HG02973 (cell line): Measurements from ENCODE around the gene PARS2.

Experiments used
- ATAC-seq: cut with Tn5 transposase; IDR thresholded peaks from one replicate; pipeline ENCODE4 v1.9.1; 2021; ENCODE audit warnings: moderate library complexity; ENCODE audit not compliant: unreplicated experiment

PARS2 gene

DNA sequence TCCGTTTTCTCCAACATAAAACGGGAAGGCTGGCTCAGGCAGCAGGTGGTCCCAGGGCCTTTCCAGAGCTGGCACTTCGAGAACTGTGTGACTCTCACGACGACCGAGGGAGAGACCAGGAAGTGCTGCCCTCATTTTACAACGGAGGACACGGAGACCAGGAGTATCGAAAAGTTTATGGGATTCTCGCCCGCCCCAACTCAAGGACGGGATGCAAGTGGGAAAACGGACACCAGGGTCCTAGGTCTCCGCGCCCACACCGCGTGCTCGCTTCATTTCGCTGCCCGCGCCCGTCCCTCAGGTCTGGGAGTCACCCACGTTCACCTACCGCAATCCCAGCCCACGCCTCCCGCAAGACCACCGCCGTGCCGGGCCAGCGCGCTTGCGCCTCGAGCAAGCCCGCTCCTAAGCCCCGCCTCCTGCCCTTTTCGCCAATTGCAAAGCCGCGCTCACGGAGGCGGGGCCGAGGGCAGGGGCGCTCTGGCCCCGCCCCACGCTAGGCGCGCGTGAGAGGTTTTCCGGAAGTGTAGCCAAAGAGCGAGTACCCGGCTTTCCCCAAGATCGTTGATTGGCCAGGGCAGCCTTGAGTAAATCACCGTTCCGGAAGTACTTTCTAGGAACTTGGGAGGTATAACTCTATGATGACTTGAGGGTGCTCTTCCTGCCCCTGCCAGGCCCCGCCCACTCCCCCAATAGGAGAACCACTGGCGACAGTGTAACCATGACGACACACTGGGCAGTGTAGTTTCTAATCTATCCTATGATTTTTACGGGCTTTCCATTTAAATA is at the start of gene PARS2:
Gene PARS2 (minus strand): TSS at position 391 of the 789 bp plus-strand sequence. CDS start 5,362 bp downstream, outside the sequence.
- peak; percentile 89 for ATAC-seq

DNA sequence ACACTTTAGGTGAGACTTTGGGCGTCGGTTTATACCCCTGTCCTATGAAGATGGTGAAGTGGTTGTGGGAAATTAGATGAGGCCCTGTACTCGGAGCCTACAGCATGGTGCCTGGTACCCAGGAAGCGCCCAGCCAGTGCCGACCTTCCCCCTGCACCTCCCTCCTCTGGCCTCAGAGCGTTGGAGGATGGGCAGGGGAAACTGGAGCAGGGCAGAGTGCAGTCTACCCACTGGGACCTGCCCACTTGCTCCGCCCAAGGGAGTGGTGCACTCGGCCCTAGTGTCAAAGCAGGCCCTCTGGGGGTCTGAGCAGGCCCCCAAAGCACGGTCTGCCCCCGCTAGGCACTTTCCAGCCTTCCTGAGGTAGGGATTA is 49.8 kb upstream of the PARS2 start:
- no peak for ATAC-seq

DNA sequence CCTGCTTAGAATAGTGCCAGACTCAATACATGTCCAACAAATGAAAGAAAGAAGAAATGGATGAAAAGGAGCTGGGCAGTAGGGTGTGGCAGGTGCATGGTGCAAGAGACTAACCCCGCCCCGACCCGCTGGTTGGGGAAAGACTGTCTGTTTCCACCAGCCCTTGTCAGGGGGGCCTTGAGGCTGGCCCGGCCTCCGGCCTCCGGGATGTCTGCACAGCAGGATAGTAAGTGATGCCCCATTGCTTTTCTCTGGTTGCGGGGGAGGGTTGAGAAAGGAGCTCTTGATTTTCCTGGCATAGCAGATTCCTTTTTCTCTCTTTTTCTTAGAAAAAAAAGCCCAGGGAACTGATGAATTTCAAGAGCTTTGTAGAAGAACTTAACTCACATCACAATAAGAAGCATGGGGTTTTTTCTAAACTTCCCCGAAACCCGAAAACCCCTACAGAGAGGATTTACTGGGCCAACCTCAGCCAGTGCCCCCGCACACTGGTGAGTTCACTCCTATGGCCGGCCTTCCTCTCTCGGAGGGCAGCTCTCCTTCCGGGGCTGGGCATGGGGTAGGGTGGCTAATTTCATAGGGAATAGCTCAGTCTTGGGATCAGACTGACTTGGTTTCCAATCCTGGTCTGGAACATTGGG is 49.3 kb upstream of the PARS2 start:
- no peak for ATAC-seq

DNA sequence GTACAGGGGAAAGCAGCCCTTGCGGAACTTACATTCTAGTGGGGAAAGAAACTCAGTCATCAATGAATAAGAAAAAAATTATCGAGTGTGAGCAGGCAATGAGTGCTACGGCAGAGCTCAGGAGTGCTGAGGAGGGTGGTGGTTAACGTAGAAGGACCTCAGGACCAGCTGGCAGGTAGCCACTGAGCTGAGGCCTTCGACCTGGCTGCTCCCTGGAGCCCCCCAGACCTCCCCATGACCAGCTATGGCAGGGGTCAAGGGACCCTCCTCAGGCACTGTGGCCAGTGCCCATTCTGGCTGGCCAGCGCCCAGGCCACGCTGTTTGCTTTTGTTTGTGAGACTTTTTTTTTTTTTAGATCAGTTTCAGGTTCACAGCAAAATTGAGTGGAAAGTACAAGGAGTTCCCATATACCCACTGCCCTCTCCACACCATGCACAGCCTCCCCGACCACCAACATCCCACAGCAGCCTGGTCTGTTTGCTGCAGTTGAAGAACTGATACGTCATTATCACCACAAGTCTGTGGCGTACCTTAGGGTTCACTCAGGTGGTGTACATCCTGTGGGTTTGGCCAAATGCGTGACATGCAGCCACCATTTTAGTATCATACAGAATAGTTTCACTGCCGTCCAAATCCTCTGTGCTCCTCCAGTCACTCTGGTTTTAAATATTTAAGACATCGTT is 48.6 kb upstream of the PARS2 start:
- ATAC-seq: no peak

DNA sequence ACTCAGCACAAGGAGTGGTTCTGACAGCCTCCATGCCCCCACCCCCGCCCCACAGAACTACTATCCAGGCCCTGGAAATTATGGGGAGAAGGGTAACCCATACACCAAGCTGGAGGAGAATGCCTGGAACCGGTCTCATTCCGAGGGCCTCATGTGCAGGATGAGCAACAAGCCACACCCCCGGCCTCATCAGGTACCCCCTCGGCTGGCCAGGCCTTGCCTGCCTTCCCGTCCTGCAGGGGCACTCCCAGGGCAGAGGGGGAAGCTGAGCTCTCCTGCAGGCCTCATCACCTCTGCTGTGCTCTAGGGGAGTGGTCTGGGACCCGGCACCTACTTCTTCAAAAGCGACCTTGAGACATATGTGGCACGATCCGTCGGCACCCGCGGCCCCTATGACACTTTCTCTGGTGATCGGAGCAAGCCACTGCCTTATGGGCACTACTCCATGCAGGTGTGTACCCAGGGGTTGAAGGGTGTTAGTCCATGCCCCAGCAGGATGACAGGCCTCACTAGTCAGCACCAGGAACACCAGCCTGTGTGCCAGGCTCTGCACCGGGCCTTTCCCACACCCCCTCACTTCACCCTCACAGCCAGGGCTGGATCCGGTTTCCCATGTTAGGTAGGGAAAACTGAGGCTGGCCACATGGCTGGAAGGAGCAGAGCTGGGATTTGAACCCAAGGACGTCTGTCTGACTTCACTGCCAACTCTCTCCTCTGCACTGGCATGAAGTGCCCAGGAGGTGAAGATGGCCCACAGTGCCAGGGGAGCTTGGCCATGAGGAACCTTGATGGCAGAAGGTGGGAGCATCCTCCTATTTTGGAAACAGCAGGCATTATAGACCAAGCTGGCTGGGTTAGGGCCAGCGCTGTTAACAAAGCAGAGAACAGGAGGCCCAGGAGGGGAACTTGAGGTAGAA is 47.7 kb upstream of the PARS2 start:
- ATAC-seq: no peak

DNA sequence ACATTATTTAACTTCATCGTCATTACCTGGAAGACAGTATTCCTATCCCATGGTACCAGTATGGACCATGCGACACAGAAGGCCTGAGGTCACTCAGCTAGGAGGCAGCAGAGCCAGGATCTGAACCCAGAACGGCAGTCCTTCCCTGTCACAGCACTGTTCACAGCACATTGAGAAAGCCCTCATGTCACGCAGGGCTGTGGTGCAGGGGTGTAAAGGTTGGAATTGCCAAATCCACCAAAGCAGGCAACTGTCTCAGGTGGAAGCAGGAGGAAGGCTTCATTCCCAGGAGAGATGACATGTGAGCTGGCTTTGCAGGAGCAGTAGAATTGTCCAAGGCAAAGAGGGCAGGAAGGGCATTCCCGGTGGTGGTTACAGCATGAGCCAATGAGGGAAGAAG is 46.7 kb upstream of the PARS2 start:
- no peak for ATAC-seq

DNA sequence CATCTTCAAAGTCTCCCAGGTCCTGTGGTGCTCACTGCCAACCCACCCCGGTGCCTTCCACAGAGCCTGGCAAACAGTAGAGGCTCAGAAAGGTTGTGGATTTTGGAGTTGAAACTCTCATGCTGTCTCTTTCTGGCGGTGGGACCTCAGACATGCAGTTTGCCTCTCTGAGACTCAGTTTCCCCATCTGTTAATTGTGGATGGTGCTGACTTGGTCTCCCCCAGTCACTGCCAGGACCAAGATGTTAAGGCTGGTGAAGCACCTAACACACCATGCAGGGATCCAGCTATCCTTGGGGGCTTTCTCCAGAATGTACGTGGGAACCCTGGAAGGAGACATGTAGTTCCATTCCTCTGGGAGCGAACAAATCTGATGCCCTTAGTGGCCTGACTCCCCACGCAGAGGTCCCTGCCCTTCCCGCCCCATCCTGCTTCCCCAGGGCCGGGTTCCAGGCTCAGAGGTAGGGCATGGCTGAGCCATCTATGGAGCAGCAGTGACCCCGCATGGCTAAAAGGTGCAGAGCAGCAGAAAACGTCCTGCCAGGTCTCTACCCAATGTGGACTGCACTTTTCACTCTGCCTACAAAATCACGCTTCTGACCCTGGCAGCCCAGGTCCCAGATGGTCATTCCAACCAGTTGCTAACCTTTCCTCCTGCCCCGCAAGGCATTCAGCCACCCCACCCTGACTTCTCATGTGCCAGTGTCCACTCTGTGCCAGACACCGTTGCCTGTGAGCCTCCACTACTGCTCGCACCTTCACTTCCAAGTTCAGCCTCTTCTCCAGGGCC is 46.0 kb upstream of the PARS2 start:
- no peak for ATAC-seq

DNA sequence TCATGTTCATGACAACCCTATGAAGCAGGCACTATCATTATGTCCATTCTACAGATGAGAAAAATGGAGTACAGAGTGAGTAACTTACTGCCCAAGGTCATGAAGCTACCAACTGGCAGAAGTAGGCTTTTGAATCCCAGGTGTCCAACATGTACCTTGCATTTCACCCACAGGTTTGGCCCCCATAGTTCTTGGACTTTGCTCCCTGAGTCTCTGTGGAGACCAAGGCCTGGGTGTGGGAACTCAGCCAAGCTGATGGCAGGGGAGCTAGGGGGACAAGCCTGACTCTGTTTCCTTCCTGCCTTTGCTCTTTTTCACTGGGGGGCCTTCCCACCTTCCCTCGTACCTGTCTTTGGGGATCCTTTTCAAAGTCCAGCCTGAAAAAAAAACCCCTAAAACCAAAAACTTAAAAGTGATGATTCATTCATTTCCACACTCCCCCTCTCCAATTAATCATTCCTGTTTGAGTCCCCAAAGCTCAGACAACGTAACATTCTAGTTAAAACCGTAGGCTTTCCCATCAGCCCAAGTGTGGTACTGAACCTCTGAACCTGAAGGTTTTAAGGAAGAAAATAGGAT is 45.3 kb upstream of the PARS2 start:
- no peak for ATAC-seq

DNA sequence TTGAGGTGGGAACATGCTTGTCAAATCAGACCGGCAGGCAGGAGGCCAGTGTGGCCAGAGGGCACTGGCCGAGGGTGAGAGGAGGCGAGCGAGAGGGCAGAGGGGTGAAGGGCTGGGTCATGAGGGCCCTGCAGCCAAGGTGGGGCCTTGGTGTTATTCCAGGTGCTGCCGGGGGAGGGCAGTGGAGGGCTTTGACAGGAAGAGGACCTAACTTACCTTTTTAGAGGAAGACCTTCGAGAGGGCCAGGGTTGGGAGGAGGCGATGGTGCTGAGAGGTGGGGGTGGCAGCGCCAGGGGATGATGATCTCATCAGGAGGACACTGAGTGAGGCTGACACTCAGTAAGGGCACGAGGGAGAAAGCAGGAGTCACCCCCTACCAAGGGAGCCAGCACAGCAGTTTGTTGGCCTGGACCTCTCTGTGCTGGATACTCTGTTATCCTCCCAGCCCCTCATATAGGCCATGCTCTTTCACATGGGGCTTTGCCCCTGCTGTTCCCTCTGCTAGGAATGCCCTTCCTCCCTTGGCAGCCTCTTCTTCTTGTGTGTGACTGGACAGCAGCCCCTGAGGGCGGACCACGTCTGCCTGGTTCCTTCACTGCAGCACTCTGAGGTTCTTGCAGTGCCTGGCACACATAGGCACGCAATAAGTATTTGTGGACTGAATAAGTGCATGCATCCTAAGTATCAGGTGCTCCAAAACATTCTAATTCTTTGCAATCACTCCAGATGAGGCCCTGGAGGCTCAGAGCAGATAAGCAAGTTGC is 44.3 kb upstream of the PARS2 start:
- no peak for ATAC-seq

DNA sequence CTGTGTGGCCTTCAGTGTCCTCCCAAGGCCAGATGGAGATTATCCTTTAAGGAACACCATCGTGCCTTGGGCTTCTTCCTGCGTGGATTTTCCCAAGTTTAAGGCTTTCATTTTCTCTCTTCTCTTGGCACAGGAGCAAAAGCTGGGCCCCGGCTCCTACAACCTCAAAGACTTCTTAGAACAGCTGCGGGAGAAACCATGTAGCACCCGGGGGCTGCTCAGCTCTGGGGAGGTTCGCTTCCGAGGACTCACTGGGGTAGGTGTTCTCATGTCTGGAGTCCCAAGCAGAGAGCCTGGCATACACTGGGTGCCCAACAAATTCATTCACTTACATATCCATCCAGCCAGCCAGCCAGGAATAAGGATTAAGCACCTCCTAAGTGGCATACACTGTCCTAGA is 43.4 kb upstream of the PARS2 start:
- ATAC-seq: no peak

DNA sequence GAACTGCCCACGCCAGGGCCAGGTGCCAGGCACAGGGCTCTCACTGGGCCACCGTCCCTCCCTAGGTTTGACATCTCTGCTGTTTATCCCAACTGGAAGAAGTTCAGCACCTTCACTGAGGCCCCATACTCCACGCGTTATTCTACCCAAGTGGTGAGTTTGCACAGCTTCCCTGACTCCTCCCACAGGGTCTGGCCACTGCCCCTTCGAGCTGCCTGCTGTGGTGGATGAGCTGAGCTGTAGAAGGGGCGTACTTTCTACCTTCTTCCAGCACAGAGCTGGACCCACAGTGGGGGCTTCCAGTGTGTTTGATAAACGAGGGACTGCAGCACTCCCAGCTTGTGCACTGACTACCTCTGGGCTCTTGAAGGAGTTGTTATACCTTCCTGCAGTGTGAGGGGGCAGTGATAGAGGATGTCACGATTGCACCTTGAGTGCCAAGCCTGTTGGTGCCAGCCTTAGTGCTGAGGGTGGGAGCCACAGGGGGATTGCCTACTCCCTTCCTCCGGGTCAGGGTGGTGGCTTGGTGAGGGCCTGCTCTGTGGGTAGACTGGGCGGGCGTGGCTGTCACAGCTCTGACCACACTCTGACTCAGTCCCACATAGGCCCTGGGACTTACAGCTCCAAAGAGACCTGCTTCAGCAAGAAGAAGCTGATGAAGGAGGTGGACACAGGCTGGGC is 42.7 kb upstream of the PARS2 start:
- ATAC-seq: no peak

DNA sequence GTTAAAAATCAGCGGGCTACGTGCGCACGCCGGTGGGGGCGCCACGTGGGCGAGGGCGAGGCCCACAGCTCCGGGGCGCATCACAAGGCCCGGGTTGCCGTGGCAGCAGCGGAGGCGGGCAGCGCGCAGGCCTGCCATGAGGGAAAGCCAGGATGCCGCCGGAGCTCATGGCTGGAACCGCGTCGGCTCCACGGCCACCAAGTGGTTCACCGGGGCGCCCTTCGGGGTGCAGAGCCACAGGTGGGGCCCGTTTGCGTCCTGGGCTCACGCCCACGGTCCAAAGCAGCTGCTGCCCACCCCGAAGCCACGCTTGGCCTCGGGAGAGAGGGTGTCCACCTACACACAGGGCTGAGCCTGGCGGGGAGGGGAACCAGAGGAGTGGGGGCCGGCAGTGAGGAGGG is 41.7 kb upstream of the PARS2 start:
- ATAC-seq: no peak

DNA sequence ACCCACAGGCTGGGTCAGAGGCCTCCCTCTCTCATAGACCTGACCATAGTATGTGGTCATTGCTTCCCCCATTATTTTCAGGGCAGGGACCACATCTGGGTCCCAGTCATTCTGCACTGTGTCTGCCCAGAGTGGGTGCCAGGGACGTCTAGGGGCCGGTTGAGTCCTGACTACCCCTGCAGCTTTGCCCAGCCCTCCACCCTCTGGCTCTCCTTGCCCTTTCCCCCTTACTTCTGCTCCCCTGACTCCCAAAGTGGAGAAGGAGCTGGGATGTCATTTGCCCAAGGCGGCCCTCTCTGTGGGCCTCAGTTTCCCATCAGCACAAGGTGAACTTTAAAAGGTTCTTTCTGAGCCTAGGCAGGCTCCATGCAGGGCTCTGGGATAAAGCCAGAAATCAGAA is 41.1 kb upstream of the PARS2 start:
- no peak for ATAC-seq

DNA sequence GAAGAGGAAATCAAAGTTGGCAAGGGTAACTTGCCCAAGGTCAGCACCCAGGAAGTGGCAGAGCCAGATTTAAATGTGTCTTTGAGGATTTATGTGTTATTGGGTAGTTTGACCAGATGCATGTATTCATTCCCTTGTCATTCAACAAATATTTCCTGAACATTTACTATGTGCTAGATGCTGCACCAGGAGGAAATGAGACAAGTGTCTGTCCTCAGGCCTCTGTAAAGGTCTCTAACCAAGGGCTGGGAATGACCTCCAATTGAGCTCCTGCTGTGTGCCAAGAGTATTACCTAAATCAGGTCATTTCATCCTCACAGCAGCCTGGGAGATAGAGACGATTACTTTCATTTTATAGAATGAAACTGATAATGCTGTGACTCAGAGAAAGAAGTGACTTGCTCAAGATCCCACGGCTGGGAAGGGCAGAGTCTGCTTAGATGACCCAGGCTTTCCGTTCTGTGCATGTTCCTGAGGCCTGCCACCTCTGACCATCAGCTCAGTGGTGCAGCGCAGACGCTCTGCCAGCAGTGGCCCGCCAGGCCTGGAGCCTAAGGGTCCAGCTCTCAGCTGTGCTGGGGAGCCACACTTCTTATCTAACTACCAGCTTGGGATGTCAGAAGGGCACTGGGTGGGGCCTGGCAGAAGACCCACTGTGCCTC is 40.3 kb upstream of the PARS2 start:
- ATAC-seq: no peak

DNA sequence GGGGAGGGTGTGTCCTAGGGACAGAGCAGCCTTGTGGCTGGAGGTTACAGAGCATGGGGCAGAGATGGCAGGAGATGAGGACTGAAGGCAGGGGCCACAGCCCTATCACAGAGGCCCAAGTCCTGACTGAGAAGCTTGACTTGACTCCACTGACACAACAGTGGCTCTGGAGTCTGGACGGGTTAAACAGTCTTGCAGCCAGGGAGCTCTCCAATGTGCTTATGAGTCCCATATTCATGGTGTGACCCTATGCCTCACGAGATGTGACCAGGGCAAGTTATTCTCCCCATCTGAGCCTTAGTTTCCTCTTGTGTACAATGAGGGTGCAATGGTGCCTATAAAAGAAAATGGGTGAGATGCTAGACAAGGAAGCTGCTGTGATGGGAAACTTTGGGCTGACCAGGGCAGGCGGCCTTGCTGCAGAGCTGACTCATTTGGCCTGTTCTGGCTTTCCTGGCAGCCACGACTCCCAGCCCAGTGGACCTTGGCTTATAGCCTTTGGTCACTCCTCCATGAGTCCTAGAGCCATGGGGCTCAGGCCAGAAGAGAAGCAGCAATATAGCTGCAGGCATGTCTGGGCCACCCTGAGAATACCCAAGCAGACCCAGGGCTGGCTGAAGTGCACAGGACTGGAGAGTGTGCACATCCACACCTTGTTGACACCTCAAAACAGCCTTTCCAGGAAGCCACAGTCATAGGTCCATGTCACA is 39.6 kb upstream of the PARS2 start:
- no peak for ATAC-seq

DNA sequence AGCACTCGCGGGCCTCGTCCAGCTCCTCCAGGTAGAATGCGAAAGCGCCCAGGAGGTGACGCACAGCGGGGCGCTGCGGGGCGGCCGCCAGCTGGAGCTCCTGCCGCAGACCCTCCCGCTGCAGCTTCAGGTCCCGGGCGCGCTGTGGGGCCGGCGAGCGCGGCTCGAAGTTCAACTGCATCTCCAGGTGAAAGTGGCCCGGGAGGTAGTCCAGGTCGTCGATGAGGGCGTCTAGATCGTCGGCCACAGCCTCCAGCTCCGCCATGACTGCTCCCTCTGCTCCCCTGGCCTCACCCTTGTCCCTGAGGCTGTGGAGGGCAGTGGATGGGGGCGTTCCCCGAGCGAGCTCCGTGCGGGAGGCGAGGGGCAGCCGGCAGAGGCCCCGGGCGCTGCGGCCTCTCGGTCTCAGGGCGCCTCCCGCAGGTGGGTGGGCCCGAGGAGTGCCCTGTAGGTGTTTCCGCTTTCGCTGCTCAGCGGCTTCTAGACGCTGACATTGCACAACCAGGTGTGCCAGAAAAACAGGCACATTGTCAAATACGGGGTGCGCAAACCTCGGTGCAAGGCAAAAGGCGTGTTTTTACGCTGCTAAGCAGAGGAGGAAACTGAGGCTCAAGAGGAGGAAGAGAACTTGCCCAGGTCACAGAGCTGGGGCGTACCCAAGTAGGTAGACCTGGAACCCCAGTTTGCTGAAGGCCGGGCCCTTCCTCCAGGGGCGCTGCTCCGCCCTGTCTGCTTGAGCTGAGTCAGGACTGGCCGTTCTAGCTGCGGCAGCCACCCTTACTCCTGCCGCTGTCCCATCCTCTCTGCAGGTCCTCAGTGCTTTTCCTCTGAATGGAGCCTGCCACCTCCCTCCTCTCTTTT is 36.8 kb upstream of the PARS2 start, which contains the start of gene TTC22:
Gene TTC22 (minus strand): TSS at position 425 of the 861 bp plus-strand sequence. CDS start 160 bp downstream, at position 265.
- peak; percentile 80 for ATAC-seq
